Measurements from ENCODE around the gene ZBTB25.
"Not testable (repeated sequence)": the region's sequence is repeated elsewhere in the genome, so short reads cannot be mapped to it uniquely, and the experiment has no call there.

ZBTB25 gene, protein sequence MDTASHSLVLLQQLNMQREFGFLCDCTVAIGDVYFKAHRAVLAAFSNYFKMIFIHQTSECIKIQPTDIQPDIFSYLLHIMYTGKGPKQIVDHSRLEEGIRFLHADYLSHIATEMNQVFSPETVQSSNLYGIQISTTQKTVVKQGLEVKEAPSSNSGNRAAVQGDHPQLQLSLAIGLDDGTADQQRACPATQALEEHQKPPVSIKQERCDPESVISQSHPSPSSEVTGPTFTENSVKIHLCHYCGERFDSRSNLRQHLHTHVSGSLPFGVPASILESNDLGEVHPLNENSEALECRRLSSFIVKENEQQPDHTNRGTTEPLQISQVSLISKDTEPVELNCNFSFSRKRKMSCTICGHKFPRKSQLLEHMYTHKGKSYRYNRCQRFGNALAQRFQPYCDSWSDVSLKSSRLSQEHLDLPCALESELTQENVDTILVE

DNA sequence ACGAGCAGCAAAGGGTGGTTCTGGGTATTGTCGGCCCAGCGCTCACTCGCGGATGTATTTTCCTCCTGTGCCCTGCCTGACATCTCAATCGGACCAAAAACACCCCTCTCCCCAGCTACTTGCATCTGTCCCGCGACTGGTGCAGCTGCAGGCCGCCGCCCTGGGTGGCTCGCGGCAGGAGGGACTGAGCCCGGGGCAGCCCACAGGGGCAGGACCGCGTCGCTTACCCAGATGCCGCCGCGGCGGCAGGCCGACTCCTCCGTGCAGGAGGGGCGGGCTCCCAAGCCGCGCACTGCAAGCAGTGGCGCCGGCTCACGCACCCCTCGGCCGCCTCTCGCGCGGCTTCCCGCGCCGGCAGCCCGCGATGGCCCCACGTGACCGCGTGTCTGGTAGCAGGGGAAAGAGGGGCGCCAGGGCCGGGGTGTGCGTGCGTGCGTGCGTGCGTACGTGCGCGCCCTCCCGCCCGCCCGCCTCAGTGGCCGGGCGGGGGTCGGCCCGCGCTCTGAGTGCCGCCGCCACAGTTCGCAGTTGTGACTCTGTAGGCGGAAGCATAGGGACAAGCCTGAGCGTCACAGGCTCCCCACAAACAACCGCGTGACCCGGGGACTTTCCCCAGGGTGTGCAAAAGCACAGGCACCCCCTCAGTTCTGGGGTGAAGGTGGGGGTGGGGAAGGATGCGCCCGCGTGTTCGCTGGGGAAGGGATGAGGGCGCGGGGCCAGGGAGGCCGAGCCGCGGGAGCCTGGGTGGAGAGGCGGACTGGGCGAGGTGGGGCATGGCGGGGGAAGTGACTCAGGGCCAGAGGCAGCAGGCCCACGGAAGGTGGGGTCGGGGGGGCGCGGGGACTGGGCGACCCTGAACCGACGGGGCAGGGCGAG is at the start of gene ZBTB25:
Gene ZBTB25 (minus strand): TSS at position 405 of the 876 bp plus-strand sequence. CDS start 13,305 bp downstream, outside the sequence.
- peak; percentile 88 to 91 for DNase-seq (ENCODE audit: low read depth in 2 of 2)

DNA sequence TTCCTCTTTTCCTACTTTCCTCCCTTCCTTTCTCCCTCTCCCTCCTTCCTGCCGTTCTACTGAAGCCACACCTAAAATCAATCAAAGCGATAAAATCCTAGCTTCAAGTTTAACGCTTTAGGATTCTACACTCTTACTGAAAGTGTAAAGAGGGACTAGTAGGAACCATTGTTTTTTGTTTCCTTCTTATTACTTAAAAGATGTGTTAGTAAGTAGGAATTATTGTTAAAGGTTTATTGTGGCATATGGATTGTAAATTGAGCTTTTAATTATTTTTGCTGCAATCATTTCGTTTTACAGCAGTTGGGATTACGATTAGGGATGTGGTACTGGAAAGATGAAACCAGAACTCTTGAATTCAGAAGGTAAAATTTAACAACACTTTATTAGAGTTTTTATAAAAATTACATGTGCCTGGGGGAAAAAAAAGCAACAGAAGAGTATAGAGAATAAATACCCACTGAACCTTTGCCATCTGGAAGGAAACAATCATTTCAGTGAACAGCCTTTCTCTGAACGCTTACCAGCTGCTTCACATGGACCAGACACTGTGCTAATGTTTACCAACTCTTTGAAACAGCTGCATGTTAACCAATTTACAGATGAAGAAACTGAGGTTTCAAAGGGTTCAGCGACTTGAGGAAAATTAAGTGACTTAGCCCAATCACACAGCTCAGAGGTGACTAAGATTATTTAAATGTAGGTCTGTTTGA is 47.1 kb upstream of the ZBTB25 start:
- no peak for DNase-seq (ENCODE audit: low read depth in 2 of 2)

DNA sequence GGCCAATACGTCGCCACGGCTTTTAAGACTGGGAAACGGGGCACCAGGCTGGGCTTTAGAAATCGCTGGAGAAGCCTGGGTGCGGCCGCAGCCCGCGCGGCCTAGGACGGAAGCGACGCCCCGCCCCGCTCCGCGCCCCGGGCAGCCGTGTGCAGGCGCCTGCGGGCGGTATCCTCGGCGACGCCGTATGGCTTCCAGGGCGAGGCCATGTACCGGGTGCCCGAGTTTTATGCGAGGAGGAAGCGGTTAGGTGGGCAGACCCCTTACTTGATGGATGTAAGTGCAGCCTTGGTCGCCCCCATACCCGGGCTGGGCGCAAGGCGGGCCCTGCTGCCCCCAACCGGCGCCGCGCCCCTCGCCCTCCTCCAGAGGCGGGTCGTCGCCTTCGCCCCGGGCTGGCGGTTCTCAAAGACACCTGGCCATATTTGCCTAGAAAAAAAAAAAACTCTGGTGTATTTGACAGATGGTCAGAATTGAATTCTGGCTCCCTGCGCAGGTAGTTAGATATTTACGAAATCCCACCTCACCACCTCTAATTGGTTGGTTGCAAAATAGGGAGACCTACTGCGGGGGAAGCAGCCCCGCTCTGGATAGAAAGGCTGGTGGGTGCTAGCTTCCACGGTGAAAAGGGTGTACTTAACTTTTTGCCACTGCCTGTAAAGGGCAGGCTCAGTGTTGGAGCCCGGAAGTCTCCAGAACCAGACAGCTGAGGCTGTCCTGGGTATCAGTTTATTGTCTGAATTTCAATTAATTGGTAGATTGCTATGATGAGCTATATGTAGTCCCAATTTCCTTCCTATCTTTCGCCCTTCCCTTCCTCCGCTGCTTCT is 46.4 kb upstream of the ZBTB25 start, which contains the start of gene PPP1R36:
Gene PPP1R36 (plus strand): TSS at position 171 of the 830 bp plus-strand sequence. CDS start 37 bp downstream, at position 208.
- DNase-seq (ENCODE audit: low read depth in 2 of 2) = no peak

DNA sequence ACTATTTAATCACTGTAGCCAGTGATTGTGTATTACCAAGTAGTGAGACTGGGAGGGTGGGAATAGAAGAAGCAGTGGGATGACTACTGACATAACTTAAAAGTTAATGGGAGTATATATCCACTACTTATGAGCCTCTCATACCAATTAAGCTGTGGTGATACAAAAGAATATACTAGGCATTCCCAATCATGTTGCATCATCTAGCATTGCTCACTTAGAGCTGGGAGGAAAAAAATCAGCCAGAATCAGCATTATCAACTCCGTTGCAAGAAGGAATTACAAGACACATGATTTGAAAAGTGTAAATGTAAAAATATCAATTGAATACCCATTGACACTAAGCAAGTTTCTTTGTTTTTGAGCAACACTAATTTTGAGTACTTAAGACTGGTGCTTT is 45.4 kb upstream of the ZBTB25 start:
- no peak for DNase-seq (ENCODE audit: low read depth in 2 of 2)

DNA sequence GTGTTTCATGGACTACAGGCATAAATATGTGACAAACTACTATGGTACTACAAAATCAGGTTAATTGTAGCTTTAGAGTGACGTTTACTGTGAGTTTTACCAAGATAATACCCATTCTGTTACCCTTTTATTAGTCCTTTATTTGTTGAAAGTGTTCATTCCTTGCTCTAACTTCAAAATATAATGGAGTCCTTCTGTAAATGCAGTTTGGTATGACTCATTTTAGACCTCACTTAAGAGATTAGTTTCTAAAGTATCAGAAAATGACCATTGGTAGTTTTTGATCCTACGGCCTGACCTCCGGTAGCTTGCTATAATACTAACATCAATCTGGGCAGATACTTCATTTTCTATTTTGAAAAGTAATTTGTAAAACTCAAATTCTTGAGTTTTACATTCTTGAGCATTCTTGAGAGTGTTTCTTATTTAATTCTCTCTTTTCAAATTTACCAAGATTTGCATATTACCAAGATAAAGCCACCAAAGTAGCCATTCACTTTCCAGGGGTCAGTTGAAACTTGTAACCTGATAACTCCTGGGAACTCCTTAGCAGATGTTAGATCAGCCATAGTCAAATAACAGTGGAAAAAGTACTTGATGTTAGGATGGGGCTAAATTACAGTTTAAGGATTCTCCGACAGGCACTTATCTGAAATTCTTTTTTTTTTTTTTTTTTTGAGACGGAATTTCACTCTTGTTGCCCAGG is 41.1 kb upstream of the ZBTB25 start:
- no peak for DNase-seq (ENCODE audit: low read depth in 2 of 2)

DNA sequence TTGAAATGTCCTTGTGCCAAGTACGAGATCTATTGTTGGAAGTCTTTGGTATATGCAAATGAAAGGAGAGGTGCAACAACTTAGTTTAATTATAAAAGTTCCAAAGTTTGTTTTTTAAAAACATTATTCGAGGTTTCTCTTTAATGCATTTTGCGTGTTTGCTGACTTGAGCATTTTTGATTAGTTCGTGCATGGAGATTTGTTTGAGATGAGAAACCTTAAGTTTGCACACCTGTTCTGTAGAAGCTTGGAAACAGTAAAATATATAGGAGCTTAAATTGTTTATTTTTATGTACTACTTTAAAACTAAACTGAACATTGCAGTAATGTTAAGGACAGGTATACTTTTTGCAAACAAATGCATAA is 39.2 kb upstream of the ZBTB25 start:
- no peak for DNase-seq (ENCODE audit: low read depth in 2 of 2)

DNA sequence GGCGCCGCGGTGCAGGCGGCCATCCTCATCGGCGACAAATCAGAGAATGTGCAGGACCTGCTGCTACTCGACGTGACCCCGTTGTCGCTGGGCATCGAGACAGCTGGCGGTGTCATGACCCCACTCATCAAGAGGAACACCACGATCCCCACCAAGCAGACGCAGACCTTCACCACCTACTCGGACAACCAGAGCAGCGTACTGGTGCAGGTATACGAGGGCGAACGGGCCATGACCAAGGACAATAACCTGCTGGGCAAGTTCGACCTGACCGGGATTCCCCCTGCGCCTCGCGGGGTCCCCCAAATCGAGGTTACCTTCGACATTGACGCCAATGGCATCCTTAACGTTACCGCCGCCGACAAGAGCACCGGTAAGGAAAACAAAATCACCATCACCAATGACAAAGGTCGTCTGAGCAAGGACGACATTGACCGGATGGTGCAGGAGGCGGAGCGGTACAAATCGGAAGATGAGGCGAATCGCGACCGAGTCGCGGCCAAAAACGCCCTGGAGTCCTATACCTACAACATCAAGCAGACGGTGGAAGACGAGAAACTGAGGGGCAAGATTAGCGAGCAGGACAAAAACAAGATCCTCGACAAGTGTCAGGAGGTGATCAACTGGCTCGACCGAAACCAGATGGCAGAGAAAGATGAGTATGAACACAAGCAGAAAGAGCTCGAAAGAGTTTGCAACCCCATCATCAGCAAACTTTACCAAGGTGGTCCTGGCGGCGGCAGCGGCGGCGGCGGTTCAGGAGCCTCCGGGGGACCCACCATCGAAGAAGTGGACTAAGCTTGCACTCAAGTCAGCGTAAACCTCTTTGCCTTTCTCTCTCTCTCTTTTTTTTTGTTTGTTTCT is 38.6 kb upstream of the ZBTB25 start:
- no peak for DNase-seq (ENCODE audit: low read depth in 2 of 2)

DNA sequence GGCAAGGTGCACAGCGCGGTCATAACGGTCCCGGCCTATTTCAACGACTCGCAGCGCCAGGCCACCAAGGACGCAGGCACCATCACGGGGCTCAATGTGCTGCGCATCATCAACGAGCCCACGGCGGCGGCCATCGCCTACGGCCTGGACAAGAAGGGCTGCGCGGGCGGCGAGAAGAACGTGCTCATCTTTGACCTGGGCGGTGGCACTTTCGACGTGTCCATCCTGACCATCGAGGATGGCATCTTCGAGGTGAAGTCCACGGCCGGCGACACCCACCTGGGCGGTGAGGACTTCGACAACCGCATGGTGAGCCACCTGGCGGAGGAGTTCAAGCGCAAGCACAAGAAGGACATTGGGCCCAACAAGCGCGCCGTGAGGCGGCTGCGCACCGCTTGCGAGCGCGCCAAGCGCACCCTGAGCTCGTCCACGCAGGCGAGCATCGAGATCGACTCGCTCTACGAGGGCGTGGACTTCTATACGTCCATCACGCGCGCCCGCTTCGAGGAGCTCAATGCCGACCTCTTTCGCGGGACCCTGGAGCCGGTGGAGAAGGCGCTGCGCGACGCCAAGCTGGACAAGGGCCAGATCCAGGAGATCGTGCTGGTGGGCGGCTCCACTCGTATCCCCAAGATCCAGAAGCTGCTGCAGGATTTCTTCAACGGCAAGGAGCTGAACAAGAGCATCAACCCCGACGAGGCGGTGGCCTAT is 37.8 kb upstream of the ZBTB25 start:
- DNase-seq (ENCODE audit: low read depth in 2 of 2) = no peak

DNA sequence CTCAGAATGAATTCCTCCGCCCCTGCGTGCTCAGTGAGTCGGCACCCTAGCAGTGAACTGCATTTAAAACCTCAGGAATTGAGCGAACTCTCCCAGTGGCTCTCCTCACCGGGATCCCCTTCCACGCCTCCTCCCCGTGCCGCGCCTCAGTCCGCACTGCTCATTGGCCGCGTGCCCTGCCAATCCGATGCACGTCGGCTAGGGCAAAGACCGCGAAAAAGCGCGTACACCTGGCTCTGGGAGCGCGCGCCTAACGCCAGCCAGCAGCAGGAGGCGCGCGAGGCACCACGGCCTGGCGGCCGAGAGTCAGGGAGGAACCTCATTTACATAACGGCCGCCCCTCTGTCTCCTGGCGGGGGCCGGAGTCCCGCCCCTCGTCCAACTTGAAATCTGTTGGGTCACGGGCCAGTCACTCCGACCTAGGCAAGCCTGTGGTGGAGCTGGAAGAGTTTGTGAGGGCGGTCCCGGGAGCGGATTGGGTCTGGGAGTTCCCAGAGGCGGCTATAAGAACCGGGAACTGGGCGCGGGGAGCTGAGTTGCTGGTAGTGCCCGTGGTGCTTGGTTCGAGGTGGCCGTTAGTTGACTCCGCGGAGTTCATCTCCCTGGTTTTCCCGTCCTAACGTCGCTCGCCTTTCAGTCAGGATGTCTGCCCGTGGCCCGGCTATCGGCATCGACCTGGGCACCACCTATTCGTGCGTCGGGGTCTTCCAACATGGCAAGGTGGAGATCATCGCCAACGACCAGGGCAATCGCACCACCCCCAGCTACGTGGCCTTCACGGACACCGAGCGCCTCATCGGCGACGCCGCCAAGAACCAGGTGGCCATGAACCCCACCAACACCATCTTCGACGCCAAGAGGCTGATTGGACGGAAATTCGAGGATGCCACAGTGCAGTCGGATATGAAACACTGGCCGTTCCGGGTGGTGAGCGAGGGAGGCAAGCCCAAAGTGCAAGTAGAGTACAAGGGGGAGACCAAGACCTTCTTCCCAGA is 36.9 kb upstream of the ZBTB25 start, which contains the start of gene HSPA2:
Gene HSPA2 (plus strand): TSS at position 534 of the 995 bp plus-strand sequence. CDS start 109 bp downstream, at position 643.
- peak; percentile 92 to 94 for DNase-seq (ENCODE audit: low read depth in 2 of 2)

DNA sequence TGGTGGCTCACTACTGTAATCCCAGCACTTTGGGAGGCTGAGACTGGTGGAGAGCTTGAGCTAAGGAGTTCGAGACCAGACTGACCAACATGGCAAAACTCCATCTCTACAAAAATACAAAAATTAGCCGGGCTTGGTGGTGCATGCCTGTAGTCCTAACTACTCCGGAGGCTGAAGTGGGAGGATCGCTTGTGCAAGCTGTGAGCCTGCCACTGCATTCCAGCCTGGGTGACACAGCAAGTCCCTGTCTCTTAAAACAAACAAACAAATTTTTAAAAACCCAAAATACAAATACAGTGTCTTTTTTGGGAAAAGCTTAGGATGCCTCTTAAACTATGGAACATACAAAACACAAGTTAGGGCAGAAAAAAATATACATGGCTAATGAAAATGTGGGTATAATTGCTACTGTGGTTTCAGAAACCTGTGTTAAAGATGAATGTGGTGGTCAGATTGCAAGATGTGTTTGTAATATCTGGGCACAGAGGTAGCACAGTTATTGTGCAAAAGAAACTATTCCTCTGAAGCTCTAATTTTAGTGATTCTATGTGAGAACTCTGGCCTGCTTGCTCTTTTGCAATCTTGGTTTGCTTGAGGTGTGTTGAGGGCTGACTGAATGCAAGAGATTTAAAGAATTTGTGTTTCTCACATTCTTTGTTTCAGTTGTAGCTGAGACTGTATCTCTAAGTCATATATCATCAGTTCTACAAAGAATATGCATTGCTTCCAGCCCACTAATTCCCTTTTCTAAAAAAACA is 33.0 kb upstream of the ZBTB25 start:
- DNase-seq (ENCODE audit: low read depth in 2 of 2) = no peak

DNA sequence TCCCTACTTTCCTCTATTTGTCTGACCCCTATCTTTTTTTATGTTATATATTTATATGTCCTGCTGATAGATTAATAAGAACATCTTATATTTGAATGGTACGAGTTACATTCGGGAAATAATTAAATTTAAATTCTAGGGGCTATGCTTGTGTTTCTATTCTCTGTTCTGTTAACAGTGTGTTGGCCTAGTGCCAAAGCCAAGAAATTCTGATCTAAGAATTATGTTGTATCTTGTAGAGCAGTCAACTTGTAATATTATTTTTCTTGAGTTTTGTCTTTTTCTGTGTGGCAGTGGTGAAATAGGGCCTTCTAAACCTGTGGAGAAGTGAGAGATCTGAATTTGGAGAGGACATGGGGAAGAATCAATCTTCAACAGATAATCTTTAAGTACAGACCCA is 27.9 kb upstream of the ZBTB25 start:
- DNase-seq (ENCODE audit: low read depth in 2 of 2) = no peak

DNA sequence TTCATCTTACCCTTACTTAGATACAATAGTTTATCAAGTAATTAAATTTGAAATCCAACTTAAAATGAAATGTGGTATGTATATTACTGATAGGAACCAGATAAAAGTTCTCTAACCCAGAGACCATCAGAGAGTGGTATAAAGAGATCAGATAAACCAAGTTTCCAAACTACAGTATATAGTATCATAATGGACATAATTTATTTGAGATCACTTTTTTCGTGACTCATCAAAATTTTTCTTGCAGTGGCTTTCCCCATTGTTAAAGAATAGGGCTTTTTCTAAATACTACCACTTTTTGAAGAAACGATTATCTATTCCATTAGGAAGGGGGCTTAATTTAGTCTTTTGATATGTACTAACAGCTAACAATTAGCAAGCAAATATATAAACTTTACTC is 21.7 kb upstream of the ZBTB25 start:
- DNase-seq (ENCODE audit: low read depth in 2 of 2) = no peak

DNA sequence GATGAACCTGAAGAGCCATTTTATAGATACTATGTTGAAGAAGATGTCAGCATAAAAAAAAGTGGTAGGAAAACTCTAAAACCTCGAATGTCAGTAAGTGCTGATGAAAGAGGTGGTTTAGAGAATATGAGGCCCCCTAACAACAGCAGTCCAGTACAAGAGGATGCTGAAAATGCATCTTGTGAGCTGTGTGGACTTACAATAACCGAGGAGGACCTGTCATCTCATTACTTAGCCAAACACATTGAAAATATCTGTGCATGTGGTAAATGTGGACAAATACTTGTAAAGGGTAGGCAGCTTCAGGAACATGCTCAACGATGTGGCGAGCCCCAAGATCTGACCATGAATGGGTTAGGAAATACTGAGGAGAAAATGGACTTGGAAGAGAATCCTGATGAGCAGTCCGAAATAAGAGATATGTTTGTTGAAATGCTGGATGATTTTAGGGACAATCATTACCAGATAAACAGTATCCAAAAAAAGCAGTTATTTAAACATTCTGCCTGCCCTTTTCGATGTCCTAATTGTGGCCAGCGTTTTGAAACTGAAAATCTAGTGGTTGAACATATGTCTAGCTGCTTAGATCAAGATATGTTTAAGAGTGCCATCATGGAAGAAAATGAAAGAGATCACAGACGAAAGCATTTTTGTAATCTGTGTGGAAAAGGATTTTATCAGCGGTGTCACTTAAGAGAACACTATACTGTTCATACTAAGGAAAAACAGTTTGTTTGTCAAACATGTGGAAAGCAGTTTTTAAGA is 19.1 kb upstream of the ZBTB25 start:
- no peak for DNase-seq (ENCODE audit: low read depth in 2 of 2)

DNA sequence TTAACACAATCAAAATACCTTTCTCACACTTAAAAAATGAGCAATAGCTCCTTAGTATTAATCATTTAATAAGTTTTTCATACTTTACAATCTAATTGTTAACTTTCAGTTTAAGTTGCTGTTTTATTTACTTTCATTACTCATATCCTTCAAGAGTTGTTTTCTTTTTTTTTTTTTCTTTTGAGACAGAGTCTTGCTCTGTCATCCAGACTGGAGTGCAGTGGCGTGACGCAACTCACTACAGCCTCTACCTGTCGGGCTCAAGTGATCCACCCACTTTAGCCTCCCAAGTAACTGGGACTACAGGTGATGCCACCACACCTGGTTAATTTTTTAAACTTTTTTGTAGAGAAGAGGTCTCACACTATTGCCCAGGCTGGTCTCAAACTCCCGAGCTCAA is 17.1 kb upstream of the ZBTB25 start:
- no peak for DNase-seq (ENCODE audit: low read depth in 2 of 2)

DNA sequence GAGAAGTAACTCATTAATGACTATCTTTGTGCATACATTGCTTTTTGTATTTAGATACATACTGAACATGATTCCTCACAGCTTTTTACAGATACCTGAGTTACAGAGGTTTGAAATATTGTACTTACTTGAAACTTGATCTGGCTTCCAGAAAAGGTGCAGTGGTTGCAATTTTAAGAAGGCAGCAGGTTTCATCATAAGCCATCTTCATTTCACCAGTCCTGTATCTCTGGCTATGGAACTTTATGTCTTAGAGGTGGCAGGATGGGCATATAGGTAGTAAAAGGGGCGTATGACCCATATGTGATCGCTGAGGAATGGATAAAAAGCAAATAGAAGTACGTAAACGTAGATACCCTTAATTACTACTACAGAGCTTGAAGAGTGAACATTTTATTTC is 14.6 kb upstream of the ZBTB25 start:
- DNase-seq (ENCODE audit: low read depth in 2 of 2) = no peak

DNA sequence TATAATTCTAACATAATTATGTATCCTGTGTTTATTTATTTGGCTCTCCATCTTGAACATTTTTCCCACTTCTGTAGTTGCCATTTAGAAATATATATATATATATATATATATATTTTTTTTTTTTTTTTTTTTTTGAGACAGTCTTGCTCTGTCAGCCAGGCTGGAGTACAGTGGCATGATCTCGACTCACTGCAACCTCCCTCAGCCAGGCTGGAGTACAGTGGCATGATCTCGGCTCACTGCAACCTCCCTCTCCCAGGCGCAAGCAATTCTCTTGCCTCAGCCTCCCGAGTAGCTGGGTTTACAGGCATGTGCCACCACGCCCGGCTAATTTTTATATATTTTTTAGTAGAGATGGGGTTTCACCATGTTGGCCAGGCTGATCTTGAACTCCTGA is 14.0 kb upstream of the ZBTB25 start:
- not testable (repeated sequence) for DNase-seq (ENCODE audit: low read depth in 2 of 2)

Measured in stimulated activated CD4-positive, alpha-beta T cell treated with anti-CD3 and anti-CD28 coated beads, Interleukin-15, amount 100 ng/mL, for 48 hours (primary cell).